Islet of Langerhans (tissue), 1 donor: ENCODE data around the gene GSTO2.
A peak's percentile ranks its signal among the peaks of the same experiment; 100 is the strongest.

Source experiments
- FAIRE-seq: peaks from one replicate; lab custom pipeline; 2011; peaks lifted over from hg19 to GRCh38; lab: Jason Lieb, UNC

Gene GSTO2

GRCh38 chr10:104340641-104341040 lies 71.7 kb downstream of the GSTO2 start:
- no peak for FAIRE-seq

- FAIRE-seq = no peak
These were observed 74.0 kb downstream of the GSTO2 start for GRCh38 chr10:104342941-104343411.

- no peak for FAIRE-seq
These were observed 75.2 kb downstream of the GSTO2 start for GRCh38 chr10:104344219-104344618.

GRCh38 chr10:104345515-104345914 lies 76.5 kb downstream of the GSTO2 start:
- FAIRE-seq = no peak

- no peak for FAIRE-seq
These were observed 77.0 kb downstream of the GSTO2 start for GRCh38 chr10:104345941-104346340.

- no peak for FAIRE-seq
These were observed 78.5 kb downstream of the GSTO2 start for GRCh38 chr10:104347295-104348045.

GRCh38 chr10:104348601-104349000 lies 79.6 kb downstream of the GSTO2 start:
- no peak for FAIRE-seq

GRCh38 chr10:104349623-104350126 lies 80.7 kb downstream of the GSTO2 start:
- FAIRE-seq = no peak

- peak; percentile 96 for FAIRE-seq
These were observed 81.2 kb downstream of the GSTO2 start for GRCh38 chr10:104350127-104350635.

GRCh38 chr10:104351061-104351702 lies 82.2 kb downstream of the GSTO2 start:
- FAIRE-seq = no peak

GRCh38 chr10:104351919-104352318 lies 82.9 kb downstream of the GSTO2 start:
- no peak for FAIRE-seq

- no peak for FAIRE-seq
These were observed 84.5 kb downstream of the GSTO2 start, which contains the start of gene CFAP58 for GRCh38 chr10:104353325-104354048. TSS of gene CFAP58 (plus strand) at chr10:104353833. CDS start at chr10:104353898, 65 bp downstream.
